Lower leg skin (tissue), 4 donors: Measurements from ENCODE around the gene CCL22. TPM values are rescaled to one million over a fixed set of nuclear protein-coding genes. Genes with fewer than 3 reads are reported as not detected.
A peak's percentile ranks its signal among the peaks of the same experiment; 100 is the strongest.

Experiments
- DNase-seq, 2 donors: peaks; one replicate each; pipeline ENCODE4 v3.0.0-alpha.2; 2019; ENCODE audit warnings: low spot score in 2 of 2
- H3K4me3 ChIP-seq: fragments of 200-600 bp; sonication (generic); 2 replicates; pipeline ENCODE4 v1.5.1; 2017; ENCODE audit warnings: mild to moderate bottlenecking, low read depth; ENCODE audit not compliant: poor library complexity, severe bottlenecking
- POLR2A ChIP-seq, 2 donors: fragments of 450-650 bp; IDR thresholded peaks; one replicate each; pipeline ENCODE4 v1.6.1; 2016 to 2017; ENCODE audit warnings: antibody characterized with exemption in 2 of 2, mild to moderate bottlenecking in 1 of 2, moderate library complexity in 1 of 2
- WGBS, 2 donors: methylation state at CpG; one replicate each; pipeline ENCODE4 v1.1.5; 2018; 5-methylcytosine and 5-hydroxymethylcytosine counted together
- intact Hi-C: fragments of 100-400 bp; cut with DNase I; formaldehyde crosslinking; loops from one replicate; pipeline ENCODE4 v1.15.0; 2023; ENCODE audit warnings: low total_unique reads
- total RNA-seq, 4 donors: library from RNA; depleted of rRNA; stranded (reverse); fragments of >200 nt; gene quantifications; one replicate each; pipeline ENCODE4 v1.1.0, GENCODE V29; 2016
- TF ChIP-seq, protein P1 (sequence below), 3 donors: fragments of 450-650 bp; IDR thresholded peaks; one replicate each; pipeline ENCODE4 v1.5.1; 2016; ENCODE audit warnings: antibody characterized with exemption in 3 of 3, mild to moderate bottlenecking in 3 of 3, moderate library complexity in 2 of 3

CCL22 gene
- total RNA-seq, 4 donors from 2014 or later = 0.99 to 10.1 (median 2.0) TPM

DNA sequence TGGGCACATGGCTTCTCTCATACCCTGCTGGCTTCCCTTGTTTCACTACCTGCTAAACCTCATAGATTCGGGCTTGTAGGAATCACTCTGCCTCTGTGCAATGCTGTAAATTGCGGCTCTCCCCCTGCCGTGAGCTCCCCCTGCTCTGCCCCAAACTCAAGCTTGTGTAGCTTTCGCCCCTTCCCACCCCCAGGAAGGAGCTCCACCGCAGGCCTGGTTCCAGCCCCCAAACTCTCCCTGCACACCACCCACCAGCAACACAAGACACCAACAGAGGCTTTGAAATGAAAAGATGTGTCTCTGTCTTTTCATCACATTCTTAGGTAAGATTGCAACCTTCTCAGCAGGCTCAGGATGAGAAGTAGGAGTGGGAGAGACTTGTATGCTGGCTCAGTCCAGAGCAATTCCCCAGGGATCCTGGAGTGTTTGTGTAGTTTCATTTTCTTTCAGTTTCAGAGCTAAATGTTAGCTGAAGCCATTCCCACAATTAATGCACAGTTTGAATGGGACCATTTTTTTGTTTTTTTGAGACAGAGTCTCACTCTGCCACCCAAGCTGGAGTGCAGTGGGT, 27.9 kb downstream of the CCL22 start:
- no peak for DNase-seq
- 79 to 94% methylated on average over 5 of the region's 5 CpGs for WGBS, 2 donors
- intact Hi-C loops = no loop called here

DNA sequence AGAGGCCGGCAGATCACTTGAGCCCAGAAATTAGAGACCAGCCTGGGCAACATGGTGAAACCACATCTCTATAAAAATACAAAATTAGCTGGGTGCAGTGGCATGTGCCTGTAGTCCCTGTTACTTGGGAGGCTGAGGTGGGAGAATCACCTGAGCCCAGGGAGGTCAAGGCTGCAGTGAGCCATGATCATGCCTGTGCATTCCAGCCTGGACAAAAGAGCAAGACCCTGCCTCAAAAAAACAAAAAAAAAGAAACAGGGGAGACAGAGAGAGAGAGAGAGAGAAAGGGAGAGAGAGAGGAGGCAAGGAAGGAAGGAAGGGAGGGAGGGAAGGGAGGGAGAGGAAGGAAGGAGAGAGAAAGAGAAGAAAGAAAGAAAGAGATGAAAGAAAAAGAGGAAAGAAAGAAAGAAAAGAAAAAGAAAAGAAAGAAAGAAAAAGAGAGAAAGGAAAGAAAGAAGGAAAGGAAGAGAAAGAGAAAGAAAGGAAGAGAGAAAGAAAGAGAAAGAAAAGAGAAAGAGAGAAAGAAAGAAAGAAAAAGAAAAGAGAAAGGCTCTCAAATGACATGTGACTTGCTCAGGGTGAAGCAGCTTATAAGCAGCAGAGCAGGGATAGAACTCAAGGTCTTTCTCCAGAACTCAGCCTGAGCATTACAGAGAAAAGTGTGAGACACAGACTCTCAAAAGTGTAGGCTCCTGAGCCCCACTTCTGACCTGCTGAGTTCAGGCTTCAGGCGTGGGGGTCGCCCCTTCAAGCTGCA, 29.2 kb downstream of the CCL22 start:
- WGBS, 2 donors = 68 to 79% methylated on average over 3 of the region's 3 CpGs

More for the DNA sequence above, 27.9 kb downstream of the CCL22 start:
- H3K4me3 ChIP-seq = no peak overlapping the region
- TF ChIP-seq, protein P1, sequence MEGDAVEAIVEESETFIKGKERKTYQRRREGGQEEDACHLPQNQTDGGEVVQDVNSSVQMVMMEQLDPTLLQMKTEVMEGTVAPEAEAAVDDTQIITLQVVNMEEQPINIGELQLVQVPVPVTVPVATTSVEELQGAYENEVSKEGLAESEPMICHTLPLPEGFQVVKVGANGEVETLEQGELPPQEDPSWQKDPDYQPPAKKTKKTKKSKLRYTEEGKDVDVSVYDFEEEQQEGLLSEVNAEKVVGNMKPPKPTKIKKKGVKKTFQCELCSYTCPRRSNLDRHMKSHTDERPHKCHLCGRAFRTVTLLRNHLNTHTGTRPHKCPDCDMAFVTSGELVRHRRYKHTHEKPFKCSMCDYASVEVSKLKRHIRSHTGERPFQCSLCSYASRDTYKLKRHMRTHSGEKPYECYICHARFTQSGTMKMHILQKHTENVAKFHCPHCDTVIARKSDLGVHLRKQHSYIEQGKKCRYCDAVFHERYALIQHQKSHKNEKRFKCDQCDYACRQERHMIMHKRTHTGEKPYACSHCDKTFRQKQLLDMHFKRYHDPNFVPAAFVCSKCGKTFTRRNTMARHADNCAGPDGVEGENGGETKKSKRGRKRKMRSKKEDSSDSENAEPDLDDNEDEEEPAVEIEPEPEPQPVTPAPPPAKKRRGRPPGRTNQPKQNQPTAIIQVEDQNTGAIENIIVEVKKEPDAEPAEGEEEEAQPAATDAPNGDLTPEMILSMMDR (IDR thresholded peaks at IDR 0.05) = no peak
- TF ChIP-seq POLR2A (IDR thresholded peaks at IDR 0.05) = no peak

DNA sequence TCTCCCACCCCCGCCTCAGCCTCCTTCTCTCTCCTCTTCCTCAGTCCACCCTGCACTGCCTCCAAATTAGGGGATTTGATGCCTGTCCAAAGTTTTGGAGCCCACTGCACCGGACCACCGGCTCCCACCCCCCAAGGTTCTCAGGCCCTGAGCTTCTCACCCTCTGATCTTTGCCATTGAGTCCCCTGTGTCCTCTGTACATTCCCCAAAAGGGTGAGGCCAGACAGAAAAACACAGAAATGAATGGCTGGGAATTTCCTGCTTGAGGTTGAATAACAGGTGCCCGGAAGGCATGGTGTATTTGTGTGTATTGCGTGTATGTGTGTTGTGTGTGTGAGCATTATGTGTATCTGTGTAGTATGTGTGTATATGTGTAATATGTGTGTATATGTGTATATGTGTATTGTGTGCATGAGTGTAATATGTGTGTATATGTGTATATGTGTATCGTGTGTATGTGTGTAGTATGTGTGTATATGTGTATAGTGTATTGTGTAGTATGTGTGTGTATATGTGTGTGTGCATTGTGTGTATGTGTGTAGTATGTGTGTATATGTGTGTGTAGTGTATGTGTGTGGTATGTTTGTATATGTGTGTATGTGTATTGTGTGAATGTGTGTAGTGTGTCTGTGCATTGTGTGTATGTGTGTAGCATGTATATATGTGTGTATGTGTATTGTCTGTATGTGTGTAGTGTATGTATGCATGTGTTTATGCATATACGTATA, 29.9 kb downstream of the CCL22 start:
- TF ChIP-seq POLR2A (IDR thresholded peaks at IDR 0.05) = no peak
- TF ChIP-seq, protein P1 (IDR thresholded peaks at IDR 0.05) = no peak
- WGBS, 2 donors = 56 to 58% methylated on average over 7 of the region's 7 CpGs
- DNase-seq = no peak
- H3K4me3 ChIP-seq = no peak overlapping the region
- intact Hi-C loops = no loop called here

More for the DNA sequence above, 29.2 kb downstream of the CCL22 start:
- intact Hi-C loops = no loop called here
- no peak overlapping the region for H3K4me3 ChIP-seq
- no peak for DNase-seq
- no peak for TF ChIP-seq POLR2A (IDR thresholded peaks at IDR 0.05)
- TF ChIP-seq, protein P1 (IDR thresholded peaks at IDR 0.05) = no peak

DNA sequence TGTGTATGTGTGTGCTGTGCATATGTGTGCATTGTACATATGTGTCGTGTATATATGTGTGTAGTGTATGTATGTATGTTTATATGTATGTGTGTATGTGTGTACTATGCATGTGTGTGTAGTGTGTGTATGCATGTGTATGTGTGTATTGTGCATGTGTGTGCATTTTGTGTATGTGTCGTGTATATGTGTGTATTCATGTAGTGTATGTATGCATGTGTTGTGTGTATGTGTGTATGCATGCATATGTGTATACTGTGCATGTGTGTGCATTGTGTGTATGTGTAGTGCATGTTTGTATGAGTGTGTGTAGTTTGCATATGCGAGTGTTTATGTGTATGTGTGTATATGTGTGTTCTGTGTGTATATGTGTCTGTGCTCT, 30.5 kb downstream of the CCL22 start:
- H3K4me3 ChIP-seq = no peak overlapping the region
- TF ChIP-seq POLR2A (IDR thresholded peaks at IDR 0.05) = no peak
- TF ChIP-seq, protein P1 (IDR thresholded peaks at IDR 0.05) = peak in 1 of 3 donors; percentile 33
- no peak for DNase-seq
- 90 to 96% methylated on average over 3 of the region's 3 CpGs for WGBS, 2 donors
- intact Hi-C loops = no loop called here

DNA sequence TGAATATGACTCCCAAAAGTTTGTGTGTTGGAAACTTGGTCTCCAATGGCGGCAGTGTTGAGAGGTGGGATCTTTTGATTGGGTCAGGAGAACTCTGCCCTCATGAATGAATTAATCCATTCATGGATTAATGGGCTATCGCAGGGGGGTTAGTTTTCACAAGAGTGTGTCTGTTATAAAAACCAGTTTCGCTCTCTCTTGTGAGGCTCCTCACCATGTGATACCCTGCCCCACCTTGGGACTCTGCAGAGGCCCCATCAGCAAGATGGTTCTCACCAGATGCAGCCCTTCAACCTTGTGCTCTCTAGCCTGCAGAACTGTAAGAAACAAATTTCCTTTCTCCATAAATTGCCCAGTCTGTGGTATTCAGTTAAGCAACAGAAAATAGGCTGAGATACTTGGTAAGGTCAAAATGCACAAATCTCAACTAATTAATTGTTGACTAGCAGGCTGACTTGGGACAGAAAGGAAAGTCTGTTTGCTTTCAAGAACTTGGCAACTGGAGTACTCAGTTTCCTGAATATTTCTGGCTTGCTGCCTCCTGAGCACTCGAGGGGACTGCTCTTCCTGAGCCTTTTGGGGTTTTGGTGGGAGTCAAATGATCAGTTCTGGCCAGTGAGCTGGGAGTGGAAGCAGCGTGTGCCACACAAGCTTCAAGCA, 32.2 kb downstream of the CCL22 start:
- TF ChIP-seq POLR2A (IDR thresholded peaks at IDR 0.05) = no peak
- TF ChIP-seq, protein P1 (IDR thresholded peaks at IDR 0.05) = no peak
- H3K4me3 ChIP-seq = no peak overlapping the region
- no peak for DNase-seq
- 68 to 76% methylated on average over 5 of the region's 5 CpGs for WGBS, 2 donors
- intact Hi-C loops = no loop called here
